HepG2 (cell line): ENCODE measurements around the gene GIPC1. TPM values are rescaled to one million over a fixed set of nuclear protein-coding genes. Genes with fewer than 3 reads are reported as not detected.

Source experiments
- CC2D1A ChIP-seq: sonication (generic); formaldehyde crosslinking; IDR thresholded peaks from 2 replicates; pipeline ENCODE4 v1.8.1; 2023; ENCODE audit warnings: mild to moderate bottlenecking, missing genetic modification reagents
- CHD2 ChIP-seq: IDR thresholded peaks from 2 replicates; pipeline ENCODE4 v1.6.1; 2011; ENCODE audit warnings: low read depth, low read length, improper control_type of control experiment
- DNMT3B ChIP-seq: conservative IDR thresholded peaks from 2 replicates; pipeline ENCODE4 v1.6.1; 2016; ENCODE audit warnings: missing biosample characterization, control low read depth
- GATAD1 ChIP-seq: IDR thresholded peaks from 2 replicates; pipeline ENCODE4 v1.6.1; 2016; ENCODE audit warnings: missing genetic modification reagents, missing compliant biosample characterization
- HOXA5 ChIP-seq: sonication (generic); formaldehyde crosslinking; IDR thresholded peaks from 2 replicates; pipeline ENCODE4 v1.4.0; 2020; ENCODE audit warnings: missing genetic modification reagents
- KAT2B ChIP-seq: fragments of 150-350 bp; IDR thresholded peaks from 2 replicates; pipeline ENCODE4 v1.6.1; 2014; ENCODE audit warnings: low read depth, low read length, borderline replicate concordance
- KMT2A ChIP-seq: sonication (generic); formaldehyde crosslinking; IDR thresholded peaks from 2 replicates; pipeline ENCODE4 v1.4.0; 2020; ENCODE audit warnings: missing genetic modification reagents
- MAF1 ChIP-seq: sonication (generic); formaldehyde crosslinking; IDR thresholded peaks from 2 replicates; pipeline ENCODE4 v1.5.0; 2020; ENCODE audit warnings: missing genetic modification reagents, borderline replicate concordance
- NFYC ChIP-seq: IDR thresholded peaks from 2 replicates; pipeline ENCODE4 v1.6.1; 2016; ENCODE audit warnings: missing genetic modification reagents, missing compliant biosample characterization
- SNAPC4 ChIP-seq: sonication (generic); formaldehyde crosslinking; IDR thresholded peaks from 2 replicates; pipeline ENCODE4 v1.4.0; 2020; ENCODE audit warnings: mild to moderate bottlenecking, missing genetic modification reagents
- TFDP2 ChIP-seq: sonication (generic); formaldehyde crosslinking; IDR thresholded peaks from 2 replicates; pipeline ENCODE4 v1.4.0; 2020; ENCODE audit warnings: missing genetic modification reagents
- ZBTB42 ChIP-seq: sonication (generic); formaldehyde crosslinking; IDR thresholded peaks from 2 replicates; pipeline ENCODE4 v1.5.0; 2020; ENCODE audit warnings: mild to moderate bottlenecking, missing genetic modification reagents
- ZBTB49 ChIP-seq: sonication (generic); formaldehyde crosslinking; IDR thresholded peaks from 2 replicates; pipeline ENCODE4 v1.4.0; 2020; ENCODE audit warnings: missing genetic modification reagents, borderline replicate concordance
- ZNF589 ChIP-seq: sonication (generic); formaldehyde crosslinking; conservative IDR thresholded peaks from 2 replicates; pipeline ENCODE4 v1.8.0; 2022; ENCODE audit warnings: mild to moderate bottlenecking, moderate library complexity, missing genetic modification reagents
- ZNF7 ChIP-seq: IDR thresholded peaks from 2 replicates; pipeline ENCODE4 v1.6.1; 2016; ENCODE audit warnings: missing biosample characterization, missing genetic modification reagents
- polyA plus RNA-seq, 8 experiments: library from polyadenylated mRNA; depleted of rRNA in 3 of 8; stranded (reverse) in 7 of 8; unstranded in 1 of 8; fragments of >200 nt; fragmentation: Illumina TruSeq in 4 of 8; extraction: Trizol in 4 of 8; gene quantifications; 2 replicates each; pipeline versions ENCODE4 v1.2.1 to v1.2.3, GENCODE V29; 2011 to 2016; ENCODE audit warnings: low read depth in 4 of 8, missing spikeins in 1 of 8, mixed read lengths in 1 of 8; ENCODE audit not compliant: insufficient read depth in 1 of 8
- total RNA-seq, 5 experiments: library from RNA; depleted of rRNA; stranded (reverse); fragments of >200 nt; fragmentation: Illumina TruSeq; extraction: Trizol; gene quantifications; 2 replicates each; pipeline ENCODE4 v1.2.3, GENCODE V29; 2016; ENCODE audit warnings: low read depth in 1 of 5
- TF ChIP-seq, protein P1 (sequence below): sonication (generic); formaldehyde crosslinking; IDR thresholded peaks from 2 replicates; pipeline ENCODE4 v1.4.0; 2020; ENCODE audit warnings: missing genetic modification reagents
- TF ChIP-seq, protein P2 (sequence below): sonication (generic); formaldehyde crosslinking; IDR thresholded peaks from 2 replicates; pipeline ENCODE4 v1.4.0; 2020; ENCODE audit warnings: mild to moderate bottlenecking, missing genetic modification reagents

The GIPC1 gene
- total and polyA plus RNA-seq, 2 of the 13 experiments (the other 11 are each of a cell fraction or from before 2014, with no cell fraction given), result 27.1 to 48.1 TPM

DNA sequence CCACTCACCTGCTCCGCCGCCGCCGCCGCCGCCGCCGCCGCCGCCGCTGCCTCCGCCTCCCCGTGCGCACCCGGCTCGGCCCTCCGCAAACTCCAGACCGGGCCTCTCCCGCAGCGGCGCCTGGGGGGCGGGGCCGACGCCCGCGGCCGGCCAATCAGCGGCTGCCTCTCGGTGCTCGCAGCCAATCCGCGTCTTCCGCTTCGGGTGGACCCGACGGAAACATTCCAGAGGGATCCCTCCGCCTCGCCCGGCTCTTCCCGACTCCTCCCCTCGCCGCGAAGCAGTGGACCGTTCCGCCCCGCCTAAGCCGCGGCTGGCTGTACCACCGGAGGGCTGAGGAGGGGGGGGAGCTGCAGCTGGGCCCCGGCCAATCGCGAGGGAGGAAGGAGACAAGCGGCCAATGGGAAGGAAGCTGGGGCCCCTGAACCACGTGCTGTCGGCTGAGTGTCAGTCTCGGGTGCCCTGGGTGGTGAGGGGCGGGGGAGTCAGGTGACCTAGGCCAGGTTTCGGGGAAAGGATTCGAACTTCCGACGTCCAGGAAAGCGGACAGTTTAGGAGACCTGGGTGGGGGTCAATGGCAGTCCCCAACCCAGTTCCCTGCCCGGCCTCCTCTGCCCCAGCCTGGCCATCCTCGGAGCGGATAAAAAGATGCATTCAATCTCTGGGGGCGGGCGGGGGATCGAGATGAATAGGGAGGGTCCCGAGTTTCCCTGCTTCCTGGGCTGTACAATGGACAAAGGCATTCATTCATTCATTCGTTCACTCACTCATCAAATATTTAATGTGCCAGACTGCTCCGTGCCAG, at the start of gene GIPC1 (continued):
- TF ChIP-seq, protein P1, sequence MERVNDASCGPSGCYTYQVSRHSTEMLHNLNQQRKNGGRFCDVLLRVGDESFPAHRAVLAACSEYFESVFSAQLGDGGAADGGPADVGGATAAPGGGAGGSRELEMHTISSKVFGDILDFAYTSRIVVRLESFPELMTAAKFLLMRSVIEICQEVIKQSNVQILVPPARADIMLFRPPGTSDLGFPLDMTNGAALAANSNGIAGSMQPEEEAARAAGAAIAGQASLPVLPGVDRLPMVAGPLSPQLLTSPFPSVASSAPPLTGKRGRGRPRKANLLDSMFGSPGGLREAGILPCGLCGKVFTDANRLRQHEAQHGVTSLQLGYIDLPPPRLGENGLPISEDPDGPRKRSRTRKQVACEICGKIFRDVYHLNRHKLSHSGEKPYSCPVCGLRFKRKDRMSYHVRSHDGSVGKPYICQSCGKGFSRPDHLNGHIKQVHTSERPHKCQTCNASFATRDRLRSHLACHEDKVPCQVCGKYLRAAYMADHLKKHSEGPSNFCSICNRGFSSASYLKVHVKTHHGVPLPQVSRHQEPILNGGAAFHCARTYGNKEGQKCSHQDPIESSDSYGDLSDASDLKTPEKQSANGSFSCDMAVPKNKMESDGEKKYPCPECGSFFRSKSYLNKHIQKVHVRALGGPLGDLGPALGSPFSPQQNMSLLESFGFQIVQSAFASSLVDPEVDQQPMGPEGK (CRISPR knock-in tag), result peak; percentile 77
- peak; percentile 66; the same call in 1 of the 2 replicates for TF ChIP-seq CHD2
- no peak for TF ChIP-seq DNMT3B (CRISPR knock-in tag)
- TF ChIP-seq ZNF589 (CRISPR knock-in tag), result no peak
- TF ChIP-seq SNAPC4, result no peak; the same call in 1 of the 2 replicates
- TF ChIP-seq CC2D1A (CRISPR knock-in tag), result no peak
- peak; percentile 81 for TF ChIP-seq GATAD1
- no peak for TF ChIP-seq ZBTB42
- no peak for TF ChIP-seq ZNF7
- TF ChIP-seq, protein P2, sequence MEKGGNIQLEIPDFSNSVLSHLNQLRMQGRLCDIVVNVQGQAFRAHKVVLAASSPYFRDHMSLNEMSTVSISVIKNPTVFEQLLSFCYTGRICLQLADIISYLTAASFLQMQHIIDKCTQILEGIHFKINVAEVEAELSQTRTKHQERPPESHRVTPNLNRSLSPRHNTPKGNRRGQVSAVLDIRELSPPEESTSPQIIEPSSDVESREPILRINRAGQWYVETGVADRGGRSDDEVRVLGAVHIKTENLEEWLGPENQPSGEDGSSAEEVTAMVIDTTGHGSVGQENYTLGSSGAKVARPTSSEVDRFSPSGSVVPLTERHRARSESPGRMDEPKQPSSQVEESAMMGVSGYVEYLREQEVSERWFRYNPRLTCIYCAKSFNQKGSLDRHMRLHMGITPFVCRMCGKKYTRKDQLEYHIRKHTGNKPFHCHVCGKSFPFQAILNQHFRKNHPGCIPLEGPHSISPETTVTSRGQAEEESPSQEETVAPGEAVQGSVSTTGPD (CRISPR knock-in tag), result no peak
- TF ChIP-seq KAT2B, result no peak
- TF ChIP-seq KMT2A (CRISPR knock-in tag), result no peak; the same call in 1 of the 2 replicates
- TF ChIP-seq MAF1 (CRISPR knock-in tag), result peak; percentile 39; the same call in 1 of the 2 replicates
- peak; percentile 87 for TF ChIP-seq TFDP2 (CRISPR knock-in tag)
- peak; percentile 51; the same call in 1 of the 2 replicates for TF ChIP-seq HOXA5 (CRISPR knock-in tag)
- TF ChIP-seq NFYC, result peak; percentile 93
- no peak for TF ChIP-seq ZBTB49
